Neural cell (in vitro differentiated cells): Measurements from ENCODE around the gene CREB3L2.

ENCODE experiments used
- CTCF ChIP-seq: fragments of 450-650 bp; IDR thresholded peaks from 2 replicates; pipeline ENCODE4 v1.5.1; 2014; ENCODE audit warnings: antibody characterized with exemption, mild to moderate bottlenecking, moderate library complexity; ENCODE audit not compliant: poor library complexity, severe bottlenecking
- EZH2 ChIP-seq: fragments of 200-600, 300-800 bp; shearing (Covaris generic), sonication (generic); IDR thresholded peaks from 2 replicates; pipeline ENCODE4 v1.6.1; 2014; ENCODE audit warnings: antibody characterized with exemption, low read length, borderline replicate concordance, mild to moderate bottlenecking; ENCODE audit not compliant: insufficient read depth, poor library complexity, severe bottlenecking
- MXI1 ChIP-seq: fragments of 450-650 bp; conservative IDR thresholded peaks from 2 replicates; pipeline ENCODE4 v1.6.1; 2014; ENCODE audit warnings: antibody characterized with exemption, mild to moderate bottlenecking; ENCODE audit not compliant: poor library complexity, severe bottlenecking
- RAD21 ChIP-seq: fragments of 450-650 bp; conservative IDR thresholded peaks from 2 replicates; pipeline ENCODE4 v1.6.1; 2014; ENCODE audit warnings: antibody characterized with exemption, mild to moderate bottlenecking, moderate library complexity
- REST ChIP-seq: IDR thresholded peaks from 2 replicates; pipeline ENCODE4 v1.6.1; 2012; ENCODE audit warnings: borderline replicate concordance
- SMC3 ChIP-seq: fragments of 450-650 bp; conservative IDR thresholded peaks from 2 replicates; pipeline ENCODE4 v1.6.1; 2014; ENCODE audit warnings: antibody characterized with exemption, mild to moderate bottlenecking, moderate library complexity; ENCODE audit not compliant: poor library complexity
- TAF1 ChIP-seq: IDR thresholded peaks from 2 replicates; pipeline ENCODE4 v1.6.1; 2012; ENCODE audit warnings: low read depth

GRCh38 chr7:137952426-137952805 lies 49.5 kb downstream of the CREB3L2 start:
- TF ChIP-seq CTCF (no peak), TAF1 (no peak), MXI1 (no peak), EZH2 (no peak), RAD21 (no peak), REST (no peak), SMC3 (no peak)
